GM12892 (cell line): Measurements from ENCODE around the gene SQOR.

ENCODE experiments used
- POLR2A ChIP-seq: IDR thresholded peaks from 2 replicates; pipeline ENCODE4 v1.6.1; 2011; ENCODE audit warnings: low read depth, low read length, control low read depth
- POLR2AphosphoS5 ChIP-seq: IDR thresholded peaks from 2 replicates; pipeline ENCODE4 v1.6.1; 2011; ENCODE audit warnings: low read depth, low read length, control low read depth
- TAF1 ChIP-seq: IDR thresholded peaks from 2 replicates; pipeline ENCODE4 v1.6.1; 2011; ENCODE audit warnings: low read depth, mild to moderate bottlenecking, control low read depth, low read length, borderline replicate concordance

DNA sequence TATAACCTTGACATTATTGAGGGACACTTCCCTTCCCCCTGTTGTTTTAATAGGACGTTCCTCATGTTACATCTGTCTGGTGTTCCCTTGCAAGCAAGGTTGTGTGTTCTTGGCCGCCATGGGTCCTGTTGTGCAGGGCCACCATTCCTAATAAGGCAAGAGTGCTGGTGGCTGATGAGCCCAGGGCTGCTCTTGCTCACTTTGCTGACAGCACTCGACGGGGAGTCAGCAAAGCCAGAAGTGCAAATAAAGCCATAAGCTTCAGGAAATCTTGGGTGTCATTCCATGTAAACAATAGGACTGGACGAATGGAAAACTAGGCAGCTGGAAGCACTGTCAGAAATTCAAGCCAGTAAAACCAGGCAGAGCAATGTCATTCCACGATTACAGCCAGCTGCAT is 75.8 kb downstream of the SQOR start:
- TF ChIP-seq POLR2AphosphoS5 (no peak), TAF1 (no peak), POLR2A (no peak)
